Measurements from ENCODE around the gene ARHGEF10L.

Gene ARHGEF10L

DNA sequence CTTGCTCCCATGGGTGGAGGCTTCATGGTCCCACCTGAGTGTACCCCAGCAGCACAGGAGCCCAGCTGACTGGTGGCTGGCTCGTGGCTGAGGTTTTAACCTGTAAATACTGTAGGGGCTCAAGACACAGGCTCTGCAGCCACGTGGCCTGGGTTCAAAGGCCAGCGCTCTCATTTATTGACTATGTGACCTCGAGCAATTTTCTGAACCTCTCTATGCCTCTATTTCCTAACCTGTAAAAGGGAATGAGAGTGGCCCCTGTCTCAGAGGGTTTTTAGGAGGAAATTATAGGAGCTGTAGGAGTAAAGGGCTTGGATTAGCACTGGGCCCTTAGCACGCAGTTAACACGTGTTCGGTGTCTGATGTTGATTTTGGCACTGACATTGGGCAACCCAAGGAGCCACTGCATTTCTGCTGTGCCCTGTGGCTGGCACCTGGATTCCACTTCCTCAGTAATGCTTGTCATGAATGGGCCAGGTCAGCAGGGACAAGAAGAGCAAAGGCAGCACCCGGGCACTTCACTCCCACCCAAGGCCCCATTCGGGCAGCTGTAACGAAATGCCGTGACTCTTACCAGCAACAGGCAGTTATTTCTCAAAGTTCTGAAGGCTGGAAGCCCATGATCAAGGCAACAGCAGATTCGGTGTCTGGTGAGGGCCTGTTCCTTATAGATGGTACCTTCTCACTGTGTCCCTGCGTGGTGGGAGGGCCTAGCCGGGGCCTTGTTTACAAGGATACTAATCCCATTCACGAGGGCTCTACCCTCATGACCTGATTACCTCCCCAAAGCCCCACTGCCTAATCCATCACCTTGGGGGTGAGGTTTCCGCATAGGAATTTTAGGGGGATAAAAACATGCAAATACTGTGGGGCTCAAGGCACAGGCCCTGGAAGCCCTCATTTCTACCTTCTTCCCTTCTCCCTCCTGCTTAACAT lies 25.2 kb downstream of the ARHGEF10L start (continued):
- TF ChIP-seq, protein P1, sequence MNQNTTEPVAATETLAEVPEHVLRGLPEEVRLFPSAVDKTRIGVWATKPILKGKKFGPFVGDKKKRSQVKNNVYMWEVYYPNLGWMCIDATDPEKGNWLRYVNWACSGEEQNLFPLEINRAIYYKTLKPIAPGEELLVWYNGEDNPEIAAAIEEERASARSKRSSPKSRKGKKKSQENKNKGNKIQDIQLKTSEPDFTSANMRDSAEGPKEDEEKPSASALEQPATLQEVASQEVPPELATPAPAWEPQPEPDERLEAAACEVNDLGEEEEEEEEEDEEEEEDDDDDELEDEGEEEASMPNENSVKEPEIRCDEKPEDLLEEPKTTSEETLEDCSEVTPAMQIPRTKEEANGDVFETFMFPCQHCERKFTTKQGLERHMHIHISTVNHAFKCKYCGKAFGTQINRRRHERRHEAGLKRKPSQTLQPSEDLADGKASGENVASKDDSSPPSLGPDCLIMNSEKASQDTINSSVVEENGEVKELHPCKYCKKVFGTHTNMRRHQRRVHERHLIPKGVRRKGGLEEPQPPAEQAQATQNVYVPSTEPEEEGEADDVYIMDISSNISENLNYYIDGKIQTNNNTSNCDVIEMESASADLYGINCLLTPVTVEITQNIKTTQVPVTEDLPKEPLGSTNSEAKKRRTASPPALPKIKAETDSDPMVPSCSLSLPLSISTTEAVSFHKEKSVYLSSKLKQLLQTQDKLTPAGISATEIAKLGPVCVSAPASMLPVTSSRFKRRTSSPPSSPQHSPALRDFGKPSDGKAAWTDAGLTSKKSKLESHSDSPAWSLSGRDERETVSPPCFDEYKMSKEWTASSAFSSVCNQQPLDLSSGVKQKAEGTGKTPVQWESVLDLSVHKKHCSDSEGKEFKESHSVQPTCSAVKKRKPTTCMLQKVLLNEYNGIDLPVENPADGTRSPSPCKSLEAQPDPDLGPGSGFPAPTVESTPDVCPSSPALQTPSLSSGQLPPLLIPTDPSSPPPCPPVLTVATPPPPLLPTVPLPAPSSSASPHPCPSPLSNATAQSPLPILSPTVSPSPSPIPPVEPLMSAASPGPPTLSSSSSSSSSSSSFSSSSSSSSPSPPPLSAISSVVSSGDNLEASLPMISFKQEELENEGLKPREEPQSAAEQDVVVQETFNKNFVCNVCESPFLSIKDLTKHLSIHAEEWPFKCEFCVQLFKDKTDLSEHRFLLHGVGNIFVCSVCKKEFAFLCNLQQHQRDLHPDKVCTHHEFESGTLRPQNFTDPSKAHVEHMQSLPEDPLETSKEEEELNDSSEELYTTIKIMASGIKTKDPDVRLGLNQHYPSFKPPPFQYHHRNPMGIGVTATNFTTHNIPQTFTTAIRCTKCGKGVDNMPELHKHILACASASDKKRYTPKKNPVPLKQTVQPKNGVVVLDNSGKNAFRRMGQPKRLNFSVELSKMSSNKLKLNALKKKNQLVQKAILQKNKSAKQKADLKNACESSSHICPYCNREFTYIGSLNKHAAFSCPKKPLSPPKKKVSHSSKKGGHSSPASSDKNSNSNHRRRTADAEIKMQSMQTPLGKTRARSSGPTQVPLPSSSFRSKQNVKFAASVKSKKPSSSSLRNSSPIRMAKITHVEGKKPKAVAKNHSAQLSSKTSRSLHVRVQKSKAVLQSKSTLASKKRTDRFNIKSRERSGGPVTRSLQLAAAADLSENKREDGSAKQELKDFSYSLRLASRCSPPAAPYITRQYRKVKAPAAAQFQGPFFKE (tag by site-specific recombination; IDR thresholded peaks at IDR 0.05; ENCODE audit: borderline replicate concordance), result no peak
- no peak for TF ChIP-seq ZNF133 (tag by site-specific recombination; IDR thresholded peaks at IDR 0.05)
- no peak for TF ChIP-seq ZNF701 (tag by site-specific recombination; IDR thresholded peaks at IDR 0.05)
- TF ChIP-seq ZNF121 (tag by site-specific recombination; IDR thresholded peaks at IDR 0.05), result no peak
- TF ChIP-seq YY1 (tag by site-specific recombination; IDR thresholded peaks at IDR 0.05), result no peak
- peak; percentile 25; the same call in 1 of the 2 replicates for TF ChIP-seq ZFP69B (tag by site-specific recombination; IDR thresholded peaks at IDR 0.05)
- no peak for TF ChIP-seq ZNF623 (tag by site-specific recombination; IDR thresholded peaks at IDR 0.05)
- no peak for TF ChIP-seq ZSCAN23 (tag by site-specific recombination; IDR thresholded peaks at IDR 0.05)
- no peak for TF ChIP-seq ZNF404 (tag by site-specific recombination; IDR thresholded peaks at IDR 0.05)

DNA sequence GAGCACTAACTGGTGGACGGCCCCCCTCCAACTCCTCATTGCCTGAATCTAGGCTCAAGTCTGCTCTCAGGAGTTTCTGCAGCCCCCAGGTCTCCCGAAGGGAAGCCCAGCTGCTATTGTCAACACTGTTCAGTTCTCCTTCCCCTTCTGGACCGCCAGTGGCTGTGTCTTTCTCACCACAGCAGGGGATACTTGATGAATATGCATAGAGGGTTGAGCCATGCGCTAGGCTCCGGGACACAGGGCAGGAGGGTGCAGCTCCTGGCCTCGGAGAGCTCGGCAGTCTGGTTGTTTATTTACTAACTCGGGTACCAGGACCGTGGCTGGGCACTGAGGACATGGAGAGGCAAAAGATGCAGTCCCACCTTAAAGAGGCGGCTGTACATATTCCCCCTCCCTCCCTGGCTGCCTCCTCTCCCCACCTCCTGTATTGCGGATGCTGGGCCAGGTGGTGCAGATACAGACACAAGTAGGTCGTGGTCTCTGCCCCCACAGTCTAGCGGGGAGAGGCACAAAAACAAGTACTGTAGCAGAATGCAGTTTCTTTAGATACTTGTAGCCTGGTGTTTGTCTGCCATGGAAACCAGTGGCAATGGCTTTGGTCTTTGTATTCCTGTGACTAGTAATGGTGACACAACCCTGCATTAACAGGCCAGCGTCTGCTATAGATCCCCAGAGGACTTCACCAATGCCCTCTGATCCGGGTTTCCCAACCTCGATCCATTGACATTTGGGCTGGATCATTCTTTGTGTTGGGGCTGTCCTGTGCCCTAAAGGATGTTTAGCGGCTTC lies 26.2 kb downstream of the ARHGEF10L start:
- H3K36me3 ChIP-seq (ENCODE audit: control insufficient read depth in 2 of 2, insufficient read depth in 1 of 2, low read length in 2 of 2), result no peaks in the 10 kb centered on the region
- H3K9me3 ChIP-seq (ENCODE audit: control insufficient read depth, insufficient read depth, low read depth, low read length), result no peaks in the 10 kb centered on the region
- no peak overlapping the region for H3K4me3 ChIP-seq (ENCODE audit: low read depth, low read length)
- H3K4me1 ChIP-seq (ENCODE audit: control insufficient read depth, insufficient read depth, low read length), result no peaks in the 10 kb centered on the region; the same call in 1 of the 2 replicates
- no peak overlapping the region for H3K27ac ChIP-seq (ENCODE audit: extremely low read depth, low read depth, low read length)
- ChIA-PET CTCF (no interaction called here), POLR2A (no interaction called here)
- TF ChIP-seq ZNF292 (tag by site-specific recombination; IDR thresholded peaks at IDR 0.05; ENCODE audit: borderline replicate concordance, low read depth) (no peak), GLIS1 (tag by site-specific recombination; IDR thresholded peaks at IDR 0.05) (0 out of 2 replicates have a peak, but pooled peaks have one; percentile 12), OVOL3 (tag by site-specific recombination; IDR thresholded peaks at IDR 0.05) (no peak), ZNF747 (tag by site-specific recombination; IDR thresholded peaks at IDR 0.05) (no peak), ZIC2 (tag by site-specific recombination; IDR thresholded peaks at IDR 0.05) (peak; percentile 66), ZNF2 (tag by site-specific recombination; IDR thresholded peaks at IDR 0.05) (no peak), TCF7L2 (IDR thresholded peaks at IDR 0.05; ENCODE audit: borderline replicate concordance, low read depth, low read length) (no peak)
- TF ChIP-seq, protein P2, sequence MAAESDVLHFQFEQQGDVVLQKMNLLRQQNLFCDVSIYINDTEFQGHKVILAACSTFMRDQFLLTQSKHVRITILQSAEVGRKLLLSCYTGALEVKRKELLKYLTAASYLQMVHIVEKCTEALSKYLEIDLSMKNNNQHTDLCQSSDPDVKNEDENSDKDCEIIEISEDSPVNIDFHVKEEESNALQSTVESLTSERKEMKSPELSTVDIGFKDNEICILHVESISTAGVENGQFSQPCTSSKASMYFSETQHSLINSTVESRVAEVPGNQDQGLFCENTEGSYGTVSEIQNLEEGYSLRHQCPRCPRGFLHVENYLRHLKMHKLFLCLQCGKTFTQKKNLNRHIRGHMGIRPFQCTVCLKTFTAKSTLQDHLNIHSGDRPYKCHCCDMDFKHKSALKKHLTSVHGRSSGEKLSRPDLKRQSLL (tag by site-specific recombination; IDR thresholded peaks at IDR 0.05), result peak; percentile 48; the same call in 1 of the 2 replicates
